Gastroesophageal sphincter (tissue), 4 donors: ENCODE measurements around the gene MYO3B. TPM values are rescaled to one million over a fixed set of nuclear protein-coding genes. Genes with fewer than 3 reads are reported as not detected.

ENCODE experiments used
- ATAC-seq: fragments of 150-250 bp; one replicate; pipeline ENCODE4 v1.9.1; 2016; ENCODE audit warnings: mild to moderate bottlenecking, moderate library complexity
- H3K27ac ChIP-seq, 4 donors: fragments of 200-600 bp; sonication (generic) in 3 of 4; 1 replicate in 3 of 4; 2 replicates in 1 of 4; pipeline ENCODE4 v1.5.1; 2016 to 2019
- H3K27me3 ChIP-seq: fragments of 200-600 bp; sonication (generic); one replicate; pipeline ENCODE4 v1.5.1; 2019
- H3K36me3 ChIP-seq, 2 donors: fragments of 200-600 bp; sonication (generic); one replicate each; pipeline ENCODE4 v1.5.1; 2019; ENCODE audit warnings: control low read depth in 1 of 2
- H3K4me1 ChIP-seq, 3 donors: fragments of 200-600 bp; sonication (generic); 1 replicate in 2 of 3; 2 replicates in 1 of 3; pipeline ENCODE4 v1.5.1; 2016 to 2019; ENCODE audit warnings: control low read depth in 2 of 3
- H3K4me3 ChIP-seq, 2 donors: fragments of 200-600 bp; sonication (generic); one replicate each; pipeline ENCODE4 v1.5.1; 2019; ENCODE audit warnings: mild to moderate bottlenecking in 1 of 2, moderate library complexity in 1 of 2
- H3K9me3 ChIP-seq, 3 donors: fragments of 200-600 bp; sonication (generic); one replicate each; pipeline ENCODE4 v1.5.1; 2017 to 2019; ENCODE audit warnings: control low read depth in 2 of 3
- EP300 ChIP-seq: sonication (generic); formaldehyde crosslinking; IDR thresholded peaks from one replicate; pipeline ENCODE4 v1.6.1; 2017; ENCODE audit warnings: antibody characterized with exemption, mild to moderate bottlenecking
- POLR2A ChIP-seq, 2 donors: fragments of 450-650 bp; IDR thresholded peaks; one replicate each; pipeline ENCODE4 v1.6.1; 2017; ENCODE audit warnings: antibody characterized with exemption in 2 of 2, mild to moderate bottlenecking in 2 of 2, moderate library complexity in 1 of 2
- POLR2AphosphoS5 ChIP-seq: sonication (generic); formaldehyde crosslinking; IDR thresholded peaks from one replicate; pipeline ENCODE4 v1.6.1; 2017; ENCODE audit warnings: antibody characterized with exemption
- WGBS, 2 donors: methylation state at CpG; one replicate each; pipeline ENCODE4 v1.1.5; 2018; ENCODE audit warnings: low coverage in 1 of 2; 5-methylcytosine and 5-hydroxymethylcytosine counted together
- total RNA-seq, 4 donors: library from RNA; depleted of rRNA; stranded (reverse); fragments of >200 nt; gene quantifications; one replicate each; pipeline ENCODE4 v1.1.0, GENCODE V29; 2016
- TF ChIP-seq, protein P1 (sequence below), 4 experiments: fragments of 200-600 bp in 2 of 4; fragments of 450-650 bp in 2 of 4; sonication (generic) in 1 of 4; IDR thresholded peaks; one replicate each; pipeline ENCODE4 v1.5.1; 2017 to 2019; ENCODE audit warnings: antibody characterized with exemption in 4 of 4, mild to moderate bottlenecking in 2 of 4, moderate library complexity in 2 of 4

MYO3B gene
- total RNA-seq, 4 donors from 2014 or later: not detected

DNA sequence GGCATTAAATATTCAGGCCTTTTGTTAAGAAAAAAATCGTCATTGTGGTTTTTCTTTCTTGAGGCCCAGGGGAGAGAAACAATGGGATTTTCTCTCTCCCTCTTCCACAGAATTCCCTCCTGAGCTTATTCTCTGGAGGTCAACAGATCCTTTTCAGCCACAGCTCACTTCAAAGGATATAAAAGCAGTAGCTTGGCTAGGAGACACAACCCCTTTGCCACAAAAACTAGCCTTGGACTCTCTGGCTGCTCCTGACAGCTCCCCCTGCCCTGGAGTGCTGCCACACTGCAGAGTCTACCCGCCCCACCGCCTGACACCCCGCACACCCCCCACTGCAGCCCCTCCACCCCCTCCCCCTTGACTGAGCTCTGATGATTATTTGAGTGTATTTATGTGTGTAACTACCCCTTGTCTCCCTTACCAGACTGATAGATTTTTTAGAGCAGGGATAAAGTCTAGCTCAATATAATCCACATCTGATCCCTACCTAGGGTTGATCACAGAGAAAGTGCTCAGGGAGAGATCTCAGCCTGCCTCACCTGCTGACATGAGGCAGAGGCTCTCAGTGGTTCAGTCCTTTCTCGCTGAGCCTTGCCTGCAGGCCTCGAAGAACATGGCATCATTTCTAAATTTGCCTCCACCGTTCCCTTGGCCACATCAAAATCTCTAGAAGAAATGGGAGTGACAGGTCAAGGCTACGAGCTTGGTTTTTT lies 405.0 kb downstream of the MYO3B start:
- Histone ChIP-seq H3K27me3 (no peaks in the 10 kb centered on the region), H3K9me3 (no peaks in the 10 kb centered on the region), H3K4me1 (peaks cover 0 to 16% (median 3%) of the 10 kb centered on the region in 3 donors), H3K4me3 (no peak overlapping the region), H3K36me3 (no peaks in the 10 kb centered on the region), H3K27ac (no peak overlapping the region)
- no peak for TF ChIP-seq POLR2AphosphoS5
- TF ChIP-seq POLR2A (IDR thresholded peaks at IDR 0.05): no peak
- TF ChIP-seq EP300: no peak
- TF ChIP-seq, protein P1, sequence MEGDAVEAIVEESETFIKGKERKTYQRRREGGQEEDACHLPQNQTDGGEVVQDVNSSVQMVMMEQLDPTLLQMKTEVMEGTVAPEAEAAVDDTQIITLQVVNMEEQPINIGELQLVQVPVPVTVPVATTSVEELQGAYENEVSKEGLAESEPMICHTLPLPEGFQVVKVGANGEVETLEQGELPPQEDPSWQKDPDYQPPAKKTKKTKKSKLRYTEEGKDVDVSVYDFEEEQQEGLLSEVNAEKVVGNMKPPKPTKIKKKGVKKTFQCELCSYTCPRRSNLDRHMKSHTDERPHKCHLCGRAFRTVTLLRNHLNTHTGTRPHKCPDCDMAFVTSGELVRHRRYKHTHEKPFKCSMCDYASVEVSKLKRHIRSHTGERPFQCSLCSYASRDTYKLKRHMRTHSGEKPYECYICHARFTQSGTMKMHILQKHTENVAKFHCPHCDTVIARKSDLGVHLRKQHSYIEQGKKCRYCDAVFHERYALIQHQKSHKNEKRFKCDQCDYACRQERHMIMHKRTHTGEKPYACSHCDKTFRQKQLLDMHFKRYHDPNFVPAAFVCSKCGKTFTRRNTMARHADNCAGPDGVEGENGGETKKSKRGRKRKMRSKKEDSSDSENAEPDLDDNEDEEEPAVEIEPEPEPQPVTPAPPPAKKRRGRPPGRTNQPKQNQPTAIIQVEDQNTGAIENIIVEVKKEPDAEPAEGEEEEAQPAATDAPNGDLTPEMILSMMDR (IDR thresholded peaks at IDR 0.05): no peak
- WGBS, 2 donors: 69 to 86% methylated on average over 4 of the region's 8 CpGs
- ATAC-seq: no peak

DNA sequence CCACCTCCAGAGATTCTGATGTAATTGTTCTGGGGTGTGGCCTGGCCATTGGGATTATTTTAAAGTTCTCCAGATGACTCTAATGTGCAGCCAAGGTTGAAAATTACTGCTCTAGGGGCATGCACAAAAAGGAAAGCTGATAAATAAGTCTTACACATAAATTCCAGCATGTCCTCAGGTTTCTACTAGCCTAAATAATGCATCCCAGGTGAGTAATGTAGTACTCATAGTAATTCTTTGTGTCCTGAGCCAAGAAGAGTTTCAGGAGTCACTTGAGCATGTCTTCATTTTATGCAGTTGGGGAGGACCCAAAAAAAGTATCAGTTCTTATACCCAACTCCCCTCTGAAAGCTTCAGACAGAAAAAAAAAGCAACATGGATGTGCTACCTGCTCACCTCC lies 407.1 kb downstream of the MYO3B start:
- ATAC-seq: no peak
- H3K36me3 ChIP-seq: no peaks in the 10 kb centered on the region
- H3K9me3 ChIP-seq: no peaks in the 10 kb centered on the region
- peaks cover 0 to 16% (median 3%) of the 10 kb centered on the region in 3 donors for H3K4me1 ChIP-seq
- no peak overlapping the region for H3K27ac ChIP-seq
- no peak for TF ChIP-seq POLR2A (IDR thresholded peaks at IDR 0.05)
- TF ChIP-seq, protein P1 (IDR thresholded peaks at IDR 0.05): no peak
- TF ChIP-seq EP300: no peak
- TF ChIP-seq POLR2AphosphoS5: no peak
- no peak overlapping the region for H3K4me3 ChIP-seq
- no peaks in the 10 kb centered on the region for H3K27me3 ChIP-seq

DNA sequence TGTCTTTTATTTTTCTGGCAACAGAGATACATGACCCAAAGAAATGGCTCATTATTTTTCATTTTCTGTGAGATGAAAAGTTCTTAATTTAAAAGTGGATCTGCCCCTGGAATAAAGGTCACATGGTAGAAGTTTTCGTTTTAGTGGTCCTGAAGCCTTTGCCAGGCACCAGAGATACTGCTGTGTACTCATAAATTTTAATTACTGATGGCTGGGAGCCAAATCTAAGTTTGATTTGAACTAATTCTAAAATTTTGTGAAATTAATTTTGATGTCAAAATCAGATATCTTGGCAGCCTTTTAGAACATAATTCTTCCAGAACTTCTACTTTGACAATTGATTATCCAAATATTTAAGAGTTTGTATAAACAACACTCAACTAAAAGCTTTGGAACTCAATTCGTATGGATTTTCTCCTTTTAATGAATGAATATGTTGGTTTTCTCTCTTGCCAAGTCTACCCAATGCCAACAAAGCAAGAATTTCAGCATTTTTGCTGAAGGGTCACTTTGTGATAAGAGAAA lies 408.7 kb downstream of the MYO3B start:
- WGBS, 2 donors: 5 to 26% methylated on average over 2 of the region's 2 CpGs
- ATAC-seq: no peak

DNA sequence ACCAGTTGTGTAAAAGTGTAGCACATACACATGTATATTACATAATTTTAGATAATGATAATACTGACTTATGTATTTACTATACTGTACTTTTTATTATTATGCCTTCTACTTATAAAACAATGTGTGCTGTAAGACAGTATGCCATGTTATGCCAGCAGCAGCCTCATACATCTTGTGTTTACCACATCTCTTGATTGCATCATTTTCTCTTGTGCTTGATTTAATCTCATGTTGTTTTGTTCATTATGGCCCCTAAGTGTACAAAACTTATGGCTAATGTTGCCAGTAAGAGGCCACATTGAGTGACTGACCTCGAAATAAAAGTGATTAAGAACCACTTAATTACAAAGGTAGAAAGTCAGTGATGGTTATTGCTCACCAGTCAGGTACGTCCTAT lies 409.2 kb downstream of the MYO3B start:
- ATAC-seq: no peak
- WGBS, 2 donors: 70 to 85% methylated on average over 2 of the region's 2 CpGs
- TF ChIP-seq EP300 (no peak), POLR2AphosphoS5 (no peak), POLR2A (IDR thresholded peaks at IDR 0.05) (no peak)
- TF ChIP-seq, protein P1 (IDR thresholded peaks at IDR 0.05): no peak

More for the DNA sequence above, 408.7 kb downstream of the MYO3B start:
- Histone ChIP-seq H3K36me3 (no peaks in the 10 kb centered on the region), H3K9me3 (no peaks in the 10 kb centered on the region), H3K27me3 (no peaks in the 10 kb centered on the region), H3K4me3 (no peak overlapping the region), H3K27ac (no peak overlapping the region), H3K4me1 (peaks cover 0 to 16% (median 3%) of the 10 kb centered on the region in 3 donors)
- TF ChIP-seq, protein P1 (IDR thresholded peaks at IDR 0.05): no peak
- TF ChIP-seq POLR2A (IDR thresholded peaks at IDR 0.05): no peak
- no peak for TF ChIP-seq POLR2AphosphoS5
- no peak for TF ChIP-seq EP300

DNA sequence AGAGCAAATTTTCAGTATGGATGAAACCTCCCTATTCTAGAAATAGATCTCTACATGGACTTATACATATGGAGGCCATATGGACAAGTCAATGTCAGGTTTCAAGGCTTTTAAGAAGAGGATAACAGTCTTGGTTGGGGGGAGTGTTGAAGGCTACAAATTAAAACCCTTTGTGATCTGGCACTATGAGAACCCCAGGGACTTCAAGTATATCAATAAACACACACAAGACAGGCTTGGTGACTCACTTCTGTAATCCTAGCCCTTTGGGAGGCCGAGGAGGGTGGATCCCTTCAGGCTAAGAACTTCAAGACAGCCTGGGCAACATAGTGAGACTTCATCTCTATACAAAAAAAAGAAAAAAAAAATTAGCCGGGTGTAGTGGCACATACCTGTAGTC lies 410.0 kb downstream of the MYO3B start:
- no peak for TF ChIP-seq POLR2A (IDR thresholded peaks at IDR 0.05)
- TF ChIP-seq POLR2AphosphoS5: no peak
- TF ChIP-seq, protein P1 (IDR thresholded peaks at IDR 0.05): no peak
- no peak for TF ChIP-seq EP300
- ATAC-seq: peak; percentile 41
- Histone ChIP-seq H3K9me3 (no peaks in the 10 kb centered on the region), H3K27ac (no peak overlapping the region), H3K36me3 (no peaks in the 10 kb centered on the region), H3K4me1 (peaks cover 0 to 16% (median 3%) of the 10 kb centered on the region in 3 donors), H3K4me3 (no peak overlapping the region), H3K27me3 (no peaks in the 10 kb centered on the region)
- 44 to 80% methylated on average over 1 of the region's 2 CpGs for WGBS, 2 donors

More for the DNA sequence above, 409.2 kb downstream of the MYO3B start:
- peaks cover 0 to 16% (median 3%) of the 10 kb centered on the region in 3 donors for H3K4me1 ChIP-seq
- H3K9me3 ChIP-seq: no peaks in the 10 kb centered on the region
- no peak overlapping the region for H3K27ac ChIP-seq
- no peaks in the 10 kb centered on the region for H3K27me3 ChIP-seq
- H3K36me3 ChIP-seq: no peaks in the 10 kb centered on the region
- no peak overlapping the region for H3K4me3 ChIP-seq
